ENCODE measurements around the gene TMC8.
A peak's percentile ranks its signal among the peaks of the same experiment; 100 is the strongest.

The TMC8 gene

GRCh38 chr17:78184351-78184750 is 53.8 kb downstream of the TMC8 start:
- DNase-seq: no peak

- DNase-seq: no peak
These were observed 54.3 kb downstream of the TMC8 start for GRCh38 chr17:78184868-78185267.

- DNase-seq: no peak
These were observed 55.6 kb downstream of the TMC8 start for GRCh38 chr17:78185981-78186691.

GRCh38 chr17:78186692-78187595 is 56.4 kb downstream of the TMC8 start, which contains the start of the genes AFMID and TK1:
AFMID (plus strand) TSS chr17:78187362; CDS start chr17:78187371, 9 bp downstream.
TK1 (minus strand) TSS chr17:78187052; CDS start chr17:78186994, 58 bp downstream.
- peak; percentile 99 for DNase-seq
